Measurements from ENCODE around the gene CXCR4.

The CXCR4 gene

DNA sequence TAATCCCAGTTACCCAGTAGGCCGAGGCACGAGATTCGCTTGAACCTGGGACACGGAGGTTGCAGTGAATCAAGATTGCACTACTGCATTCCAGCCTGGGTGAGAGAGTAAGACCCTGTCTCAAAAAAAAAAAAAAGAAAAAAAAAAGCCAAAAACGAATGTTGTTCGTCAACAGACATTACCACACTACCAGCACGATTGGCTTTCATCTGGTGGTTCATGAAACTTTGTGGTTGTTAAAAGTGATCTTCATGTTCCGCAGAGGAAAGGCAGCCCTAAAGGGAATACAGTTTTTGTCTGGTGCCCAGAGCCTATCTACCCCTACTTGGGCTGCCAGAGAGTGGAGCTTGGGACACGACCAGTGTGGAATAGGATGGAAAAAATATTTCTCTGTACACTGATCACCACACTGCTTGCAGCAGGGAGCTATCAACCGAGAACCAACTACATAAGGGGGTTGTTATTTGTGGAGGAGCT is 13.6 kb upstream of the CXCR4 start:
- no peak for DNase-seq

DNA sequence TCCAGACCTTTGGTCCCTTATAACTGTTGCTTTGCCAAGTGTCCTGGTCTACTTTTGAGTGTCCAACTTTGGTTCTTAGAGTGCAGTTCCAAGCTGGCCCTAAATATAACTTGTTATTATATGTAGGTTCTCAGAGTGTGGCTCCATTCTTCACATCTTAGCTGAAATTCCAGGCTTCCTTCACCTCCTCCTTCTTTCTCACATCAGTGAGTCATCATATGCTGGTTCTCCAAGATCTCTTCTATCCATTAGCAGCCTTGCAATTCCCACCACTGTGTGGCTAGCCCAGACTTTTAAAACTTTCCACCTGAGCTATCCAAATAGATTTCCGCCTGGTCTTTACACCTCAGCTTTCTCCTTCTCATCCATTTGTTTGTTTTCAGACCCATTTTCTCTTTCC is 12.6 kb upstream of the CXCR4 start:
- no peak for DNase-seq

DNA sequence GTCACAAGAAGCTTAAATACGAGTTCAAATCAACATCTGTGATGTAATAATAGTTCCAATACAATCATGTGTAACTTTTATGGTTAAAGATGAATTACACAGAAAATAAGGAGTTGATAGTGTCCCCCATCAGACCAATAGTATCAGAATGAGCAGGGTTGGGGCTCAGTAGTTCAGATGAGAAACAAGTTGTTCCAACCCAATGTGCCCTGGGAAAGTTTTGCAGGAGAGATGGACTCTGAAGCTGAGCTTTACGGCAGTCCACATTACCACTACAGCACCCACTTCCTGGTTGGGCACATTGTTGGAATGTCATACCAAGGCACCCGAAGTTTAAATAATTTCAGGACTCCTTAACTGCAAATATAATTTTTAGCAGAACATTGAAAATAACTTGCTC is 12.1 kb upstream of the CXCR4 start:
- DNase-seq: no peak

DNA sequence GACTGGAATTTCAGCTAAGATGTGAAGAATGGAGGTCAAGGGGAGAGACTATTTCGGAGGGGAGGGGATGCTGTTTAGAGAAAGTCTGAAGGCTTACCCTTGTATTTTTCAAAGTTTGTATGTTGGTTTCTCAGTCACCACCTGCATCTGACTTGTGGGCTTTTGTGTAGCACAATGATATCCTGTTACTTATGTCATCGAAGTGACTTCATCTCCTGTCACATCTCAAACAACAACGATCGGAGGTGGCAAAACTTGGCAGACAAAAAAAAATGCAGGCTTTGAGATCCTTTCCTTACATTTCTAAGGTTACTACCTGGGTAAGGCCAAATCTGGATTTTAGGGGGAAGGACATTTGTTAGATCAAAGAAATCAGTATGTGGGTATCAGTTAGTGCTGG is 11.7 kb upstream of the CXCR4 start:
- DNase-seq: no peak

DNA sequence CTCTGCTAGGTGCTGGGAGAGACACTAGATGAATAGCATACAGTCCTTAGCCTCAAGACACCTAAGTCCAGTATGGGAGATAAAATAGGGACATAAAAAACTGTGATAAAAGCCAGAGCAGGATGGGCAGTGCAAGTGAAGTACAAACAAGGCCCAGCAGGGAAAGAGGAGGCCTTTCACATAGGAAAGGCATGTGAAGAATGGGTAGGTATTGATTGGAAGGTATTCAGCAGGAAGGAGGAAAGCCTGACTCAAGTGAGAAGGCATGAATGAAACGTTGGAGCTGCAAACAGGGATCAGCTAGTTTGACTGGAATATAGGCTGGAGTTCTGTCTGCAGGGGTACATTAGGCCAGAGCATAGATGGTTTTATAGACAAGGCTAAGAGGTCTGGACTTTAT is 11.0 kb upstream of the CXCR4 start:
- no peak for DNase-seq

DNA sequence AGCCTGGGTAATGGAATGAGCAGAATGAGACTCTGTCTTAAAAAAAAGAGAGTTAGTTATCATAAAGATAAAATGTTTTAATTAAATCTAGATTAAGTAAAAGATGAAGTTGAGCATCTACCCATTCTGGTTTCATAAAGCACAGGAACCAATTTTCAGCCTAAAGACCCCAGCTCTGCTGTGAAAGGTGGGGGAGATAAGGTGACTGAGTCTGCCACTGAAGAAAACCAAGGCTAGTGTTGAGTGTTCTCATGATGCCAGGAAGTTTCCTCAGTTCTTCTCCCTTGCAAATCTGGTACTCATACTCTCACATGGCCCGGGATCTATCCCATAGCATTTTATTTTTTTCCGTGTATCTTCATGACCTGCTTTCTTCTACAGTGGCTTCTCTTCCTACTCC is 10.4 kb upstream of the CXCR4 start:
- no peak for DNase-seq

DNA sequence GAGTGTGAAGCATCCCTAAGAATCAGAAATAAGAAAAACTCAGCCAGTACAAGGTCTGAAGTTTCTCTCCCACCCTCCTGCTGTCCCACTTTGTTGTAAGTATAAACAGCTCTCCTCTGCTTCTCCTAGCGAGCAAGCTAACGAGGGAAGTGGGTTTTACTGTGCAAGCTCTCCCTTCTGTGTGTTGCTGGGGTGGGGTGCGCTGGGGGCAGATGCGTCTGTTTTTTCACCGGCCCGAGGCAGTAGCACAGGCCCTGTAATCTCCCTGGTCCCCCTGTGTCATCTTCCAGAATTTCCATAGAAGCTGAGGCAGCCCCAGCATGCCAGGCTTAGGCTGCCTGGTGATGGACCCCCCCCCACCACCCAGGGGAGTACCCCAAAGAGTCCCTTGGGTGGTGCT is 9.4 kb upstream of the CXCR4 start:
- DNase-seq: no peak

DNA sequence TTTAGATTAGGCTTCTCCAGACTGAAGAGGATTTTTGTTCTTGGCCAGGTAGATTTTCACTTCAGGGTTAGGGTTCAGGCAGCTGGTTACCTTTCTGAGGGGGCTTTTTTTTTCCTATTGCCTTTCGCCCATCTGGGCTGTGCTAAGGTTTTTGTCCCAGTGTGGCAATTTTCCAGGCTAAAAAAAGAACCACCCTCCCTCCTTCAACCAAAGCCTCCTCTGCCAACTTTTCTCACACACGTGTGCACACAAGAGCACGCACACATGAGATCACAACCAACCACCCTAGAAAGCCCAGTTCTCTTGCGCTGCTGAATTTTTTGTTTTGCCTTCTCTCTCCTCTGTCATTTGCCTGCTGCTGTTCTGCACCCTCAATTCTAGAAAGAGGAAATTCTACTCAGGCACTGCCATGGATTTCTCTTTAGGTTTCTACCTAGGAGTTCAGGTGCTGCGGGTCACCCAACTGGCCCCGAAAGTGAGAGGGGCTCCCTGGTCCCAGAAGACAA is 8.5 kb upstream of the CXCR4 start:
- no peak for DNase-seq

DNA sequence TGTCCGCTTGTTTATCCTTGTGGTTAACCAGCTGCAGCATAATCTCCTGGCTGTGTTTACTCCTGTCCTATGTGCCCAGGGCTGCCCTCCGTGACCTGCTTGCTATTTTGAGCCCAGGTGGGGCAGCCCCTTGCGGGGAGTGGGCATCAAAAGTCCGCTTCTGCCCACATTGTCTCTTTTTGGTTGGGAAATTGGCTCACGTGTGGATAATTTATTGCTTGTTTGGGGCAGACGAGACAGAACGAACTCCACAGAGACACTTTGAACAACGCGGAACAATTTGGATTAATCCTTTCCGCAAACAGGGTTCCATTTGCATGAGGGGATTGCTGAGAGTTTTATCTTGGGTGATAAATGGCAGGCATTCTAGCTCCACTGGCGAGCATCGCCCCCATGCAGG is 8.1 kb upstream of the CXCR4 start:
- no peak for DNase-seq

DNA sequence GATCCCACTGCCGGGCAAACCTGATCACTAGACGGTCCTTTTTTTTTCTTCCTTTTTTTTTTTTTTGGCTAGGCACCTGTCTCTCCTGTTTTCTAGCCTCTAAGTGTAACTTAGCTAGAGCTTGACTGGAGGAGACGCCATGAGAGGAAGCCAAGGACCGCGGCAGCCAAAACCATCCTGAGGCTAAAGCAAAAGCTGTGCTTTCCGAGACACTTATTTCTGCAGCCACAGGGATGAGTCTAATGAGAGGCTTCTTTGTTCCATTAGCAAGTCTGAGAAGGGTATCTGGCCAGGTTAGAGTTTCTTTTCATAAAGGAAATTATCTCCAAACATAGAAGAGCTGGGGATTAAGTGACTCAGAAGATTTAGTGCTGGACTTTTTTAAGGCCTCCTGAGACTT is 7.3 kb upstream of the CXCR4 start:
- DNase-seq: no peak

DNA sequence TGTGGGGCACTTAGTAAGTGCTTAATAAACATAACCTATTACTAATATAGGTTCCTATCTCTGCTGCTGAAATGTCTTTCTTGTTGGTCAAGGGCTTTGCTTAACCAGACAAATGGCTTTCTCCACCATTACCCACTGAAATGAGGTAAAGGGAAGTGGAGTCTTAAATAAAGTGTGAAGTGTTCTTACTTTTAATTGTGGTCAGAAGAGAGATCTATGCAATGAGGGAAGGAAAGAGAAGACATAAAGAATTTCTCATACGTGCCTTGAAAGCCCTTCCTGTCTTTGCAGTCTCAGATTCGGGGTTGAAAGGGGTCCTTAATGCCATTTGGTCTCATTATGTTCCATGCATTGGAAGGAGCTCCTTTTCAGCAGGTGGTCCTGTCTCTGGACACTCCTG is 6.9 kb upstream of the CXCR4 start:
- DNase-seq: no peak

DNA sequence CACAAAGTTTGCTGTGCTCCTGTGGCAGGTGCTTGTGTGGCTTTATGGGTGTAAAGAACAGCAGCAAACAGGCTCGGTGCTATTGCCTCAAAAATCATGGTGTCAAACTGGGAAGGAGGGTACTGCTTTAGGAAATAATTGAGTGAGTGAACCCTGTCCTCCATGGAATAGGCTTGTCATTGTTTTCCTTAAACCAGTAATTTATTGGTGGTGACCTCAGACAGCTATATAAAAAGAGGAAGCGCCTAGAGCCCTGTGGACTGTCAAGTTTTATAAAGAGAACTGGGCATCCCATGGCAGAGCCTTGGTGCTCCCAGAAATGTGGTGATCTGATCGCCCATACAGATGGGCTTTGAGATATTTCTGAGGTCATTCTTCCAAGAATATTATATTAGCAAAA is 4.7 kb upstream of the CXCR4 start:
- DNase-seq: no peak

DNA sequence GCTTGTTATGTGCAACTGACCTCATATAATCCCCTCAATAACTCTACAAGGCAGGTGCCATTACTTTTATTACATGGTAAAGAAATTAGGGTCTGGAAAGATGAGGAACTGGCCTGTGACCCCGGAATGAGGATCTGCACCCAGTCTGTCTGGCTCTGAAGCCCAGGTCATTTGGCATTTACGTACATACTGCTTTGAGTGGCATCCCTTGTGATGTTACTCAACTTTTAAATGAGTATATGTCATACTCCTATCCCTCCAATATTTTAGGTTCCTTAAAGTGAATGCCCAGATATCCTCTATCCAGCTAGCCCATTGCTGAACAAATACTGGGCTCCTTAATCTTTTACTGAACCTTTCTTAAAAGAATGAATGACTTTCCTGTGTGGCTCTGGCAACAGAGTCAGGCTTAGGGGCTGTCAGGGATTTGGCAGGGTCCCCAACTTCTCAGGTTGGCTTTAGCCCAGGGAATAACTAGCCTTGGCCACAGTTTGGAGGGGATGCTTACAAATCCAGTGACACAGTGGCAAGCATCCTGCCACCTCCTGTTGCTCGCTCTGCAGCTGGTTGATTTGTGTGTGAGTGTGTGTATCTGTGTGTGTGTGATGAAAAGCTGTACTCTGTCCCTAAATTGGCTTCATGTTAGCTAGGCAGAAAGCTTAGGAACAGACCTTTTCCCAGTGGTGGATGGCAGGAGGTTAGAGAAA is 3.4 kb upstream of the CXCR4 start:
- no peak for DNase-seq

DNA sequence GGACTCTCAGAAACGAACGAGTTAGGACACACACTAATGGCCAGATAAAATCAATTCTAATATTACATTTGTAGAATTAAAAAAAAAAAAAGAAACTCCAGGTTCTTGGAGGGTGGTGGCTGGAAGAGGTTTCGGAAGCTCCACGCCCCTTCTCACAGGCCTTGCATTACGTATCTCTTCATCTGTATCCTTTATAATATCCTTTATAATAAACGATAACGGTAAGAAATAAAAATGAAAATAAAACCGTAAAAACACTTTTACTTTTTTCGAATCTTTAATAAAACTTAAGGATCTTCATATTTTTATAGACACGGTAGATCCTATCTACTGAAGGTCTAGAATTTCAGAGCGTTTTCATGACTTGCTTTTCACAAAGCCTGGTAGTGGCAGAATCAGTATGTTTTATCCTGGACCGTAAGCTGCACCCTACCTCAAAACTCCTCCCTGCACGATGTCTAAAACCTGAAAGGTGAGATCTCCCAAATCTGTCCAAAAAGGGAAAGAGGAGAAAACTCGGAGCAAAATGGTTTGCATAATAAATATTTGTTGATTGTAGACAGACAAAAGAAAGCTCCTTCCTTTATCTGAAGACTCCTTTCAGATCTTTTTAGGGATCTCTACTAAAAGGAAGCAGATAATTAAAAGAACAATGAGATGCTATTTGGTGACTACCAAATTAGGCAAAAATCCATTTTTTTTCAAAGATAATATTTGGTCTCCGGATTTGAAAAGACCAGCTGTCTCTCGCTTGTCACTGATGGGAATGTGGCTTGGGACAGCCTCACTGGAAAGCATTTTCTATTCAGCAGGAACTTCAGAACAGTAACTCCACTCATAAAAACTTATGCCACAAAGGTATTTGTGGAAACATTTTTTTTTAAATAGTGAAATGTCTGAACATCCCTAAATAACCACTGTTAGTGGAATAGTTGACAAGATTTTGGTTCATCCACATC is 2.0 kb upstream of the CXCR4 start:
- DNase-seq: no peak

DNA sequence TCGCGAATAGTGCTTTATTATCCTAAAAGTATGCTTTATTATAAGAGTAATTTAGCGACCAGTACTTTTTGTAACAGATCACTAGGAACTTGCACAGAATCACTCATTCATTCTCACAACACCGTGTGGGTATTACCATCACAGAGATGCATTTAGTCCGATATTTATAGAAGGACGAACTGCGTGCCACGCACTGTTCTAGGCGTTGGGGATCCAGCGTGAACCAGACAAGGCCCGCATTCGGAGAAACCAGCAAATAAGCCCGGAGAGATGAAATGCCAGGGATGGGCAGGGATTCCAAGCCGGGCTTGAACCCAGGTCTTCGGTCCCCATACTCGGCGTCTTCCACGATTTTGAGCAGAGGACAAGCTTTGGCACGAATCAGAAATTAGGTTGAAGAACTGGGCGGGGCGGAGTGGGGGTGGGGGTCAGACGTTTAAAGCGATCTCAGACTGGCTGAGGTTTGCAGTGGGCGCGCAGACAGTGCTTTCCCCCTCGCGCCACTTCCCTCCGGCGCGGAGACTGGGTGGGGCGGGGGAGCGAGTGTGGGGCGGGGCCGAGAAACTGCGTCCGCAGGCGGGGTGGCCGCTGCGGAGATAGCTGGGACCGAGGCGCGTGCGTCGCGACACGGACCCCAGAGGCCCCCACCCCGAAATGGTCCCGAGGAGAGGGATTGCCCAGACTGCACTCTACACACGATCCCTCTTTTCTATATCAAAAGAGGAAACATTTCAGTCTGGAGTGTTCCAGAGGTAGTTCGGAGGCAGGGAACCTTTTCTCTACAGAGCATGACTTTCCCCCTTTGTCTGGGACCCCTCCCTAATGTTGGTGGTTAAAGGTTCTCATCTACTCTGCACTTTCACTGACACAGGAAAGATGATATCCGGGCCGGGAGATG is 1.1 kb upstream of the CXCR4 start:
- peak; percentile 69 for DNase-seq

DNA sequence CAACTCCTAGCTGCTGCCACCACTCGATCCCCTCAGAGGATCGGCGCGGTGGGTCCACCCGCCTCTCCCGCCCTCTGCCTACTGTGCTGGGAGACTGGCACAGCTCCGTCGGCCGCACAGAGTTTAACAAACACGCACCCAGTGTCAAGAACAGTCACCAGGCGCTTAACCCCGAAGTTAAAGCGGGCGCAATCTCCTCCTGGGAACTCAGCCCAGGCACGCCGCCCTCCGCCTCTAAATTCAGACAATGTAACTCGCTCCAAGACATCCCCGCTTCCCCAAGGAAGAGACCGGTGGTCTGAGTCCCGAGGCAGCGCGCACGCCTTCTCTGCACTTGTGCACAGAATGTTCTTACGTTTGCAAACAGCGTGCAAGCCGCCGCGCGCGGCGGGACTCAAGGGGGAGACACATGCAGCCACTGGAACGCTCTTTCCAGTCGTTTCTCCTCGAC is 533 bp downstream of the CXCR4 start:
- no peak for DNase-seq

DNA sequence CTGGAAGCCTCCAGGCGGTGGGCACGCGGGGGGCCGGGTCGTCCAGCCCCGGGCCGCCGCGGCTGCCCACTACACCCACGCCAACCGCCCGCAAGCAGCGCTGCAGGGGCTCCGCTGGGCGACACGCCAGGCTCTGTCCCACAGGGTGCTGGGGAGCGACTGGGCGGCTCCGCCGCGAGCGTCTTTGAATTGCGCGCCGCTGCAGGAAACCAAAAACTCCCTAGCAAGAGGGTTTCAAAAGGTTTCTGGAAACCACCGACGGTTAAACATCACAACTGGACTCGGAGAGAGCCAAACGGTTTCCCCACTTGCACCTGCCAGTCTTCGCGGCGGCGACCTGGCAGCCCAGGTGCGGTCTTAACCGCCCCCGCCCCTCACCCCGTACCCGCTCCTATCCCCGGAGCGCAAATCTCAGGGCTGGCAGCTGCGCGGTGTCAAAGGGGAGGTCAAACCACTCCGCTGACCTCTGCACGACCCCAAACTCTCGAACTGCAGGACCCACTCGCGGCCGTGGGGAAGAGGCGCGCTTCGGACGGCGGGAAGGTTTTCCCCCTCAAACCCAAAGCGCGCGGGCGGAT is 1.0 kb downstream of the CXCR4 start:
- peak; percentile 72 for DNase-seq

DNA sequence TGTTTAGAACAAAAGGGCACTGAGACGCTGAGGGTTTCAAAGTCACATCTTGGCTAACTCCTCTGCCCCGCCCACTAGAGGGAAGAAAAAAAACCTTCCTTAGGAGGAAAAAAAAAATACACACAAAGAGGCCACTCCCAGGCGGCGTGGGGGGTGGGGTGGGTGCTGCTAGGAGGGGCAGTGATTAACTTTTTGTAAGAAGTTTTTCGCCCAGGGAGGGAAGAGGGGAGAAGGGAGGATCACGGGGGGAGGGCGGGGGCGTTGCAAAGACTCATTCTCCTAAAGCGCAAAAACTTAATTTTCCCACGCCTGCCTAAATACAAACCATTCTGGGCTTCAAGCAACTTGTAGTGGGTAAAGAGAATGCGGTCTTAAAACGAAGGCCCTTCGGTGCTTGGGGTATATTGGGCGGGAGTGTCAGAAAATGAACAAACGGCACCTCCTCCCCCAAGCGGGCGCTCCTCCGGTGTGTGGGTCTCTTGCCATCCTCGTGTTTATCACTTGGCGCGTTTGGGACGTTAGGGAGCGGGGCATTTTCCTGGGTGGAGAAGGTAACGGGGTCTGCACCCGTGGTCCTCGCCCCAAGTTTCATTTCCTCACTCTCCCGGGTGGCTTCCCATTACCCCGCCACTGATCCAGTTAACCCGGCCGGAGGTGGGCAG is 1.7 kb downstream of the CXCR4 start:
- DNase-seq: peak; percentile 49

DNA sequence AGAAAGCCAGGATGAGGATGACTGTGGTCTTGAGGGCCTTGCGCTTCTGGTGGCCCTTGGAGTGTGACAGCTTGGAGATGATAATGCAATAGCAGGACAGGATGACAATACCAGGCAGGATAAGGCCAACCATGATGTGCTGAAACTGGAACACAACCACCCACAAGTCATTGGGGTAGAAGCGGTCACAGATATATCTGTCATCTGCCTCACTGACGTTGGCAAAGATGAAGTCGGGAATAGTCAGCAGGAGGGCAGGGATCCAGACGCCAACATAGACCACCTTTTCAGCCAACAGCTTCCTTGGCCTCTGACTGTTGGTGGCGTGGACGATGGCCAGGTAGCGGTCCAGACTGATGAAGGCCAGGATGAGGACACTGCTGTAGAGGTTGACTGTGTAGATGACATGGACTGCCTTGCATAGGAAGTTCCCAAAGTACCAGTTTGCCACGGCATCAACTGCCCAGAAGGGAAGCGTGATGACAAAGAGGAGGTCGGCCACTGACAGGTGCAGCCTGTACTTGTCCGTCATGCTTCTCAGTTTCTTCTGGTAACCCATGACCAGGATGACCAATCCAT is 2.7 kb downstream of the CXCR4 start:
- no peak for DNase-seq

DNA sequence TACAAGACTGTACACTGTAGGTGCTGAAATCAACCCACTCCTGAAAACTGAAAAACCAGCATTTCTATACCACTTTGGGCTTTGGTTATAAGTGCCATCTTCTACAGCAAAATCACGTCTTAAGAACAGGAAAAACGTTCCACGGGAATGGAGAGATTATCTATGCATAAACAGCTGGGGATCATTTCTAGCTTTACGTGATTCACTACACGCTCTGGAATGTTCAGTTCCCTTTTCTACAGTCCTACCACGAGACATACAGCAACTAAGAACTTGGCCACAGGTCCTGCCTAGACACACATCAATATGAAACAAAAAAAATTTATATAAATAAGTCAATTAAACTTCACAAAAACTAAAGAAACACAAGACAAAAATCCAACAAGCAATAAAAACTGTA is 3.6 kb downstream of the CXCR4 start:
- DNase-seq: no peak

DNA sequence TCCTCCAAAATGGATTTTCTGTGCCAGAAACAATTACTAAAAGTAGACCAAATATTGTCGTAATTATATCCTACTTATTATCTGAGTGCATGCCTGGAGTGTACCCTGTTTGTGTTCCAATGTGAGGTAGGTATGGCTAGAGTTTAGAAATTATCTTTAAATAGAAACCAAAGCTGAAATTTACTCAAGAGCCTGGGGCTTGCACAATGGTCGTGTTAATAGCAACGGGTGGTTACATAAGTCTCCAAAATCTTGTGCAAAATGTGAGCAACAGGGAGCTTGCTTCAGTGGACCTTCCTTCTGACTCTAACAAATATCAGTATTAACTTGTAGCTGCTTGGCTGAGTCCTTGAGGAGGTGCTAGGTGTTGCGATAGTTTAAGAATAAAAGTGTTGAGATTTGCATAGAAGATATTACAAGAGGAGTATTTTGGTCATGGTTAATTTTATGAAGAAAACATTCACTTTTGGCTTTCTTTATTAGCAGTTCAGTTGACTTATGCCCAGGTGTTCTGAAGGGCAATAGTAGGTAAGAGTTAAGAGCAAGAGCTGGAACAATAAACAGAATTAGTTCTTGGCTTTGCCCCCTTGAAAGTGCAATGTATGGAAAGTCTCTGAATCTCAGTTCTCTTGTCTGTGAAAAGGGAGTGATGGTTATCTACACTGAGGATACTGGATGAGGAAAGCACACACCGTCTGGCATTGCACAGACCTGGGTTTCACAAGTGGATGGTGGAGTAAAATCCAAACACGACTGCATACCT is 4.6 kb downstream of the CXCR4 start:
- DNase-seq: no peak

Data from activated CD4-positive, CD25-positive, alpha-beta regulatory T cell treated with anti-CD3 and anti-CD28 coated beads, Interleukin-2, amount 50 U/mL, for 72 hours (primary cell).